ENCODE measurements around the gene ARID1B. TPM values are rescaled to one million over a fixed set of nuclear protein-coding genes. Genes with fewer than 3 reads are reported as not detected.

The ARID1B gene
- total and polyA plus RNA-seq, 2 of the 13 experiments (the other 11 are each of a cell fraction or from before 2014, with no cell fraction given) = 20.1 to 32.6 TPM

GRCh38 chr6:156780102-156780641 lies 3.0 kb downstream of the ARID1B start (continued):
- 0 out of 2 replicates have a peak, but pooled peaks have one; percentile 14 for TF ChIP-seq ZNF280D (CRISPR knock-in tag; IDR thresholded peaks at IDR 0.05)
- peak; percentile 20; the same call in 1 of the 2 replicates for TF ChIP-seq ZNF263 (CRISPR knock-in tag; IDR thresholded peaks at IDR 0.05)
- no peak for TF ChIP-seq CEBPB (IDR thresholded peaks at IDR 0.05; ENCODE audit: borderline replicate concordance, low read depth, low read length)
- TF ChIP-seq THAP8 (CRISPR knock-in tag; IDR thresholded peaks at IDR 0.05; ENCODE audit: borderline replicate concordance) = no peak
- no peak for TF ChIP-seq ZNF687 (CRISPR knock-in tag; IDR thresholded peaks at IDR 0.05)
- TF ChIP-seq STAG1 (CRISPR knock-in tag; IDR thresholded peaks at IDR 0.05) = 0 out of 2 replicates have a peak, but pooled peaks have one; percentile 5
- TF ChIP-seq ZNF615 (CRISPR knock-in tag; IDR thresholded peaks at IDR 0.05; ENCODE audit: borderline replicate concordance) = 0 out of 2 replicates have a peak, but pooled peaks have one; percentile 53
- peak; percentile 48; the same call in 1 of the 2 replicates for TF ChIP-seq ZBTB25 (CRISPR knock-in tag; IDR thresholded peaks at IDR 0.05)
- TF ChIP-seq ZNF234 (CRISPR knock-in tag; conservative IDR thresholded peaks at IDR 0.05) = no peak
- peak in 1 of 2 experiments; percentile 53; a peak in 1 of 4 replicates for TF ChIP-seq ATF4 (CRISPR knock-in tag; IDR thresholded peaks at IDR 0.05)
- 0 out of 2 replicates have a peak, but pooled peaks have one; percentile 46 for TF ChIP-seq CREB3 (CRISPR knock-in tag; IDR thresholded peaks at IDR 0.05)
- TF ChIP-seq KLF13 (CRISPR knock-in tag; IDR thresholded peaks at IDR 0.05) = no peak
- TF ChIP-seq ELF3 (CRISPR knock-in tag; IDR thresholded peaks at IDR 0.05) = peak; percentile 15; the same call in 1 of the 2 replicates
